ENCODE results near the gene CEP112. TPM values are rescaled to one million over a fixed set of nuclear protein-coding genes. Genes with fewer than 3 reads are reported as not detected.

Gene CEP112
- total and polyA plus RNA-seq, 2 of the 4 experiments (the other 2 are of a cell fraction), result 2.5 to 5.6 TPM

- Histone ChIP-seq H3K23ac (ENCODE audit: low read depth, low read length) (no peak overlapping the region), H3K79me1 (ENCODE audit: low read depth in 1 of 2, low read length in 2 of 2) (no peaks in the 10 kb centered on the region), H3K9me1 (ENCODE audit: insufficient read depth, low read length) (no peaks in the 10 kb centered on the region), H2BK15ac (ENCODE audit: low read depth, low read length) (no peak overlapping the region), H3K14ac (replicated peaks; ENCODE audit: low read depth, low read length) (no peak overlapping the region), H3K27ac (ENCODE audit: insufficient read depth, low read length) (no peak overlapping the region), H3K4me3 (ENCODE audit: insufficient read depth, low read depth, low read length) (no peak overlapping the region), H2BK5ac (ENCODE audit: low read depth, low read length, poor library complexity, severe bottlenecking) (no peak overlapping the region), H3K4me2 (ENCODE audit: low read depth, low read length) (no peak overlapping the region), H4K91ac (ENCODE audit: insufficient read depth, low read depth, low read length) (no peak overlapping the region), H2AFZ (replicated peaks; ENCODE audit: low read length, poor library complexity) (no peak overlapping the region), H3K9ac (ENCODE audit: low read depth, low read length) (no peak overlapping the region), H3K18ac (ENCODE audit: low read depth, low read length) (no peak overlapping the region), H2AK5ac (ENCODE audit: low read depth, low read length) (no peak overlapping the region), H3K4me1 (ENCODE audit: control insufficient read depth, insufficient read depth, low read length) (no peaks in the 10 kb centered on the region), H3K36me3 (ENCODE audit: control insufficient read depth, insufficient read depth, low read length) (no peaks in the 10 kb centered on the region), H2BK120ac (ENCODE audit: low read depth, low read length) (no peak overlapping the region), H3K4ac (ENCODE audit: low read depth, low read length) (no peak overlapping the region), H4K5ac (ENCODE audit: low read depth, low read length) (no peak overlapping the region), H2BK20ac (ENCODE audit: low read depth, low read length) (no peak overlapping the region), H4K8ac (ENCODE audit: low read depth in 2 of 2, low read length in 2 of 2) (no peak overlapping the region), H3K27me3 (ENCODE audit: control insufficient read depth, insufficient read depth, low read length) (peaks cover 15% of the 10 kb centered on the region), H3K9me3 (ENCODE audit: control insufficient read depth, insufficient read depth, low read length) (no peaks in the 10 kb centered on the region), H4K20me1 (ENCODE audit: insufficient read depth, low read length) (no peaks in the 10 kb centered on the region), H2AK9ac (replicated peaks; ENCODE audit: low read depth, low read length, poor library complexity) (no peak overlapping the region), H3K56ac (ENCODE audit: extremely low read depth, insufficient read depth, low read length) (no peak overlapping the region)
- in situ Hi-C loops (cut with MboI; ENCODE audit: low sequenced_read_pairs), result no loop called here
- ChIA-PET CTCF (interaction anchor here (1.6 kb wide), 1 partner anchor 11 kb away, joined by 3 read pairs; no protein-coding TSS in a partner anchor), POLR2A (ENCODE audit: unreplicated experiment) (no interaction called here)
- 33% methylated on average over 4 of the region's 9 CpGs; no CpG with 5 or more reads in 1 of the 2 experiments for WGBS, 2 experiments (ENCODE audit: extremely low coverage in 2 of 2, insufficient read length in 1 of 2)
- BruUV-seq (replicated peaks), result no TSS peak
- DNase-seq, result no peak
- TF ChIP-seq RAD21 (IDR thresholded peaks at IDR 0.05; ENCODE audit: low read length), result no peak
- no peak for TF ChIP-seq NFE2L2 (IDR thresholded peaks at IDR 0.05; ENCODE audit: low read depth, low read length)
- TF ChIP-seq MXI1 (IDR thresholded peaks at IDR 0.05; ENCODE audit: borderline replicate concordance, low read depth, low read length), result no peak
- no peak for TF ChIP-seq ELK1 (IDR thresholded peaks at IDR 0.05; ENCODE audit: borderline replicate concordance, low read depth, low read length)
- TF ChIP-seq USF2 (IDR thresholded peaks at IDR 0.05; ENCODE audit: low read depth, low read length), result no peak
- TF ChIP-seq MAZ (IDR thresholded peaks at IDR 0.05; ENCODE audit: borderline replicate concordance, low read depth, low read length), result no peak
- TF ChIP-seq RFX5 (IDR thresholded peaks at IDR 0.05; ENCODE audit: low read depth, low read length), result no peak
- no peak for TF ChIP-seq SMC3 (IDR thresholded peaks at IDR 0.05; ENCODE audit: low read depth, low read length)
- TF ChIP-seq FOS (IDR thresholded peaks at IDR 0.05; ENCODE audit: low read depth, low read length), result no peak
- TF ChIP-seq CEBPB (IDR thresholded peaks at IDR 0.05; ENCODE audit: low read depth, low read length), result no peak
- no peak for TF ChIP-seq BHLHE40 (IDR thresholded peaks at IDR 0.05; ENCODE audit: low read depth, low read length)
- TF ChIP-seq RCOR1 (IDR thresholded peaks at IDR 0.05; ENCODE audit: insufficient replicate concordance, low read length), result no peak
- no peak for TF ChIP-seq POLR2A (IDR thresholded peaks at IDR 0.05; ENCODE audit: low read depth, low read length)
- no peak for TF ChIP-seq CHD1 (IDR thresholded peaks at IDR 0.05; ENCODE audit: low read depth, low read length)
- no peak for TF ChIP-seq CTCF (conservative IDR thresholded peaks at IDR 0.05; ENCODE audit: low read depth, low read length)
- no peak for TF ChIP-seq MAFK (IDR thresholded peaks at IDR 0.05; ENCODE audit: low read depth, low read length)
- no peak for ATAC-seq (ENCODE audit: low read depth)
- intact Hi-C loops (cut with micrococcal nuclease), result no loop called here
- dilution Hi-C loops (cut with HindIII; ENCODE audit: low sequenced_read_pairs, unreplicated experiment), result no loop called here
Observed at GRCh38 chr17:66211047-66211810, 19.3 kb upstream of the CEP112 start.

Measured in IMR-90 (cell line).